GM18511 (cell line): Measurements from ENCODE around the gene CDKAL1.
"Not testable (repeated sequence)": the region's sequence is repeated elsewhere in the genome, so short reads cannot be mapped to it uniquely, and the experiment has no call there.

Experiments
- ATAC-seq: cut with Tn5 transposase; IDR thresholded peaks from one replicate; pipeline ENCODE4 v1.9.1; 2021; ENCODE audit warnings: mild to moderate bottlenecking, moderate library complexity; ENCODE audit not compliant: unreplicated experiment

Gene CDKAL1

DNA sequence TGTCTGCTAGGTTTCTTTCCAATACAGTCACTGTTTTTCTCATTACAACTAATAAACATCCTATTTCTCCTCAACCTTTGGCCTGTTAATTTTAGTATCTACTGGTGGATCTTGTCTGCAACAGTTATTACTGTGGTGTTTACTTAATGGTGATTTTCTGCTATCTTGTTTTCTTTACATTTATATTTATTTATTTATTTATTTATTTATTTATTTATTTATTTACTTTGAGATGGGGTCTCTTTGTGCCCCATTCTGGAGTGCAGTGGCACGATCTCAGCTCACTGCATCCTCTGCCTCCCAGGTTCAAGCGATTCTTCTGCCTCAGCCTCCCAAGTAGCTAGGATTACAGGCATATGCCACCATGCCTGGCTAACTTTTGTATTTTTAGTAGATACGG lies 15.1 kb downstream of the CDKAL1 start:
- ATAC-seq = not testable (repeated sequence)

DNA sequence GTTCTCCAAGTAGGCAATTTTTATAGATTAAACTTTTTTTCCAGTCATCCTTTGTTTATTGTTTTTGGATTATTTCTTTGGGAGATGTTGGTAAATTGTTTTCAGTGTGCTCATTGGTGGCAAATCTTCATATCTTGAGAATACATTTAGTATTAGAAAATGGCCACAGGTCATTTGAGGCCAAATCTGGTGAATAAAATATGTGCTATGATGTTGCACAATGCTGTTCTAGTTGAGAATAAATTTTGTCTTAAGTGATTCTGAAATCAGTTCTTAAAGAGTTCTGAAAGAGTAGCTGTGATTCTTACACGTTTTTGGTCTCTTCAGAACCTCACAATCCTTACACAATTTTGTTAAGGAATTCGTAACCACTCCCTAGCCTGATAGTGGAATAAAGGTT lies 20.1 kb downstream of the CDKAL1 start:
- no peak for ATAC-seq

DNA sequence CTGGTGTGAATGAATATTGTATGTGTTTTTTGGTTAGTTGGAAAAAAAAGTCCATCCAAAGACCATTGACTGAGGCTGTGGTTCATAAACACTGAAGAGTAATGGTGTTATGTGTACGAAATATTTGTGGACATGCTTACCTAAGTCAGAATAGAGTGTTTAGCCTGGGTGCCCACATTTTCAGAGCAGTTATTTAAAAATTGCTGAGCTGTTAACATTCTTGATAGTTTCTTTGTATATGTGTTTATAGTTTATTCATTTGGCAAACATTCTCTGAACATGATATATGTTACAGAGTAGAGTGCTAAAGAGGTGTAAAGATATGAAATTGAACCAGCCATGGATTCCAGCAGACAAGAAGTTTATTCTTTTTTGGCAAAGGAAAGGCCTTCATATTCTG lies 20.6 kb downstream of the CDKAL1 start:
- ATAC-seq = no peak

DNA sequence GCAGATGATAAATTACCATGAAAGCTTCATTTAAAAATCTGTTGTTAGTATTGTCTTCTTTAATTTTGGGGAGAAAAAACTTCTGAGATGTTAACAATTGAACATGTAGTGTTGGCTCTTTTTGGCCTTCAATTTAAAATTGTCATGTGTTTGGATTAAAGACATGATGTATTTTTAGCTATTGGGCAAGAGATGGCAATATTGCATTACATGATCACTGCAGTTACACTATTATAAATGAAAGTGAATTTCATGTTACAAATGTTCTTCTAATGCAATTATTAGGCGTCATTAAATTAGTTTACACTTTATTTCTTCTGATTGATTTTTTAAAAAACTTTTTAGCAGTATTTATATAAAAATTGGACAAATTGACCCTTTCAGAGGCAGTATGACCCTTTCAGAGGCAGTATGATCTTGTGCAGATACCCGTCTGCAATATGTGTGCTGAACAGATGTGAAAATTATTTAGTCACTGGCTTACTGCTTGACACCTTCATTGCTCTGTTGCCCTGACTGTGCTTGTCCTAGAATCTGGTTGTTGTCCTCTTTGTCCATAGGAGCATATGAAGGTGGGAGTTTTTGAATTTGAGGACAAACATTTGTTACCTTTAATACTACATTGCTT lies 25.8 kb downstream of the CDKAL1 start:
- no peak for ATAC-seq

DNA sequence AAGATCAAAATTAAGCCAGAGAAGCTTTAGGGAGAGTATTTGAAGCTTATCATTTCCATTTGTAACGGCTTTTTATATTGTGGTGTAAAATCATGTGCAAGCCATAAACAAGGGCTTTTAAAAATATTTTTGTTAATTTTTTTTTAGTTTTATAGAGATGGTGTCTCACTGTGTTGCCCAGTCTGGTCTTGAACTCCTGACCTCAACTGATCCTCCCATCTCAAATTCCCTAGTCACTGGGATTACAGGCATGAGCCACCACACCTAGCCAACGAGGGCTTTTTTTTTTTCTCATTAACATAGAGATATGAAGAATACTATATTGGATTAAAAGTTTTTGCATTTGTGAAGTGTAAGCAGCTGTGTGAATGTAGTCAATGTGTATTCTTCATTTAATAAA lies 29.1 kb downstream of the CDKAL1 start:
- ATAC-seq = no peak

DNA sequence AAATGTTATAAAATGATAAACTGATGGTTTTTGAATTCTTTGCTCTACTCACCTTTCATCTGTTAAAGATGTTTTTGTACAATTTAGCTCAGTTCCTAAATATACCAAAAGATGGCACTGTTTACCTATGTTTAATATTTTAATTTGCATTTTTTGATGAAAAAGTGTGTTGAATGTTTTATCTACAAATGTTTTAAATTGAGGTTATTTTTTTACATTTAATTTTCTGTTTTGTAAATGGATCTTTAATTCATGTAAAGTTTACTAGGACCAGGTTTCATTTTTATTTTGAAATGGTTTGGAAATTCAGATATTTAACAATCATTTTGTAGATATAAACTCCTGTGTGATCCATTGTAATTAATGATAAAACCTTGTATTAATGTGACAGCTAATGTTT lies 30.0 kb downstream of the CDKAL1 start:
- no peak for ATAC-seq

DNA sequence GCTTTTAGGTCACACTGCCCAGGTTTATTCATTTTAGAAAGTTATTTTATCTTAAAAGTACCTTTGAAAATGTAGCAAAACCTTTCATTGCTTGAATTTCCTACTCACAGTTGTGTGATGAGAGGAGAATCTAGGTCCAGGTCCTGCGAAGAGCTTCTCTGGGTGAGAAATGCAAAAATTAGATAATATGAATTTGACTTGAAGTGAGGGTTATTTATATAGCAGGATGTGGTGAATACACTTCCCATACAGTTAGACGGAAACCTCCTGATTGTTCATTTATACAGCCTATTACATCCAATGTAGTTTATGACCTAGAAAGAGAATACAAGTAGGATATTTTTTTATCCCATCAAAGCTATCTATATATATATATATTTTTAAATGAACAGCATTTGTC lies 30.5 kb downstream of the CDKAL1 start:
- ATAC-seq = peak; percentile 77

DNA sequence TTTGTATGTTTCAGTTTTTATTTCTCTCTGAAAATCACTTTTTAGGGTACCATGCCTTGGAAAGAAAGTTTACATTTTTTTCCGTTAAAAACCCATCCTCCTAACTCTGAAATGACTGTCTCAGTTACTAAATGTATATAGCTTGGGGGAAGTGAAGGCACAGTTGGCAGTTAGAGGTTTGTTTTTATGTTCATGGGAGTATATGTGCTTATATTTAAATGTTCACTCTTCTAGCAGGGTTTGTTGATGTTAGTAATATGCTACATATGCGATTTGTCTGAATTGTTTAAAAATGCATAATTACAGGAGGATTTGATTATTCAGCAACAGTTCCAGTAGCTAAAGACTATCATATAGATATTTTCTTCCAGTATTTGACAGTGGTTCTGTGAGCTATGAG lies 31.1 kb downstream of the CDKAL1 start:
- ATAC-seq = peak; percentile 51

DNA sequence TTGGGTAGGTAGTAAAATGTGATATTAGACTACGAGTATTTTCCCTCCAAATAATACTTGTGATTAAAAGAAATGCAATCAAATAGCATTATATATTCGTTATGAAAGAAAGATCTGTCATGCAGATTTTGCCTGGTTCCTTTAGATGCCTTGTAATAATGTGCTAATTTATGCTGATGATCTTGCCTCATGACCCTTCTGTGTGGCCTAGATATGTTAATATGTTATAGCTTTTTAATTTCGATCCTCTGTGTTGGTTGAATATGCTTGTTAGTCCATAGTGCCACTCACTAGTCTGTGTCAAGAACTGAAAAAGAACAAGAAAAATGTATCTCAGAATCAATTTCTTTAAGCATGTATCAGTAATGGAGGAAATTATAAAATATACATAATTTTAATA lies 31.9 kb downstream of the CDKAL1 start:
- no peak for ATAC-seq

DNA sequence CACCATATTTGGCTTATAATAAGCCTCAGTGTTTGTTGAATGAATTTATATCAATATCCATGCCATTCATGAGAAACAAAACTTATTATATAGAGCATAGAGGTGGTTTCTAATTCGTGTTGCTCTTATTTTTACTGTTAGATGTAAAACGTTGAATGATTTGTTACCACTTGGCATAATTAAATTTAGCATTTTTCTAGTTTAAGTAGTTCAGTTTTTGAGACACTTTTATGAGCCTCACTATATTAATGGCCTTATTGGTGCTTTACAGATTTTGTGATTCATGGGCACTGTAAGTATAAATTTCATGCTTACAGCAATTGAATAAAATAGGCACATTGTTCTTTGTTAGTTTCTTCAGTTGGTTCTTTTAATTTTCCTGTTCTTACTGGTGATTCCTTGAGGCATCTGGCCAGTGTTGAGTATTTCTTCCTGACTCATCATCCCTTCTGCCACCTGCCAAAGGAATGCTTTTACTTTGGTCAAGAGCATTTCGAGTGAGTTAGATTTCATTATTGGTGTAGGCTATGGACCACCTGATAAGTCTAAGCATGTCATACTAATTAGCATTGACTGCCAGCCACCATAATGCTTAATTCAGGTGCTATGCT lies 34.8 kb downstream of the CDKAL1 start:
- no peak for ATAC-seq

DNA sequence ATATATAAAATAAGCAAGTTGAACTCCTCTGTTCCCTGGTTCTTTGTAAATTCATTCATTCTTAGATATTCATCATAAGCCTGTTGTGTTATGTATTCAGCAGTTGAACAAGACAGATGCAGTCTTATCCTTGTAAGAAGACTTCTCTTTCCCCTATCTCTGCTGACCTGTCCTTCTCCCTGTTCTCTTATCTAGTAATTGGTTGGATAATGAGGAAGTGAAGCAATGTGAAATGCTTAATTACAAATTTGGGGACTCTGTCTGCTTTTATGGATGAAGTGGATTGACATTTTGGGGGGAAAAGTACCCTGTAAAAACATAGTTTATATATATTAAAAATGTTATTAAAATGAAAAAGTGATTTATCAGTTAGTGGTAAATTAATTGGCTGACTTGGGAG lies 37.0 kb downstream of the CDKAL1 start:
- no peak for ATAC-seq

DNA sequence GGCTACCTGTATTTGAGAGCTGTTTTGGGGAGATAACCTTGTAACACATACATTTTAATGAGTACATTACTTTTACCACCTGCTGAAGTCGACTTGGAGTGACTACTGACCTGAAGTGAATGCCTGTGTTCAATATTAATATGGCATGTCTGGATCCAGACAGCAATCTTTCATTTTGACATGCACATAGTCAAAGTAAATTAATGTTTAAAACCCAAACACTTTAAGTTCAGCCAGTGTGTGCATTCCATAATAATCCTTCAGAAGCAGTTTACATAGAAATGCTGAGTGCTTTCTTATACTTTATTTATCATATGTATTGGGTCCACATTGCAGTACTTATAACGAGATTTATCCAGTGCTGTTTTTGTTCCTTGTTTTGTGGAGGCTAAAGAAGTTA lies 38.0 kb downstream of the CDKAL1 start:
- no peak for ATAC-seq

DNA sequence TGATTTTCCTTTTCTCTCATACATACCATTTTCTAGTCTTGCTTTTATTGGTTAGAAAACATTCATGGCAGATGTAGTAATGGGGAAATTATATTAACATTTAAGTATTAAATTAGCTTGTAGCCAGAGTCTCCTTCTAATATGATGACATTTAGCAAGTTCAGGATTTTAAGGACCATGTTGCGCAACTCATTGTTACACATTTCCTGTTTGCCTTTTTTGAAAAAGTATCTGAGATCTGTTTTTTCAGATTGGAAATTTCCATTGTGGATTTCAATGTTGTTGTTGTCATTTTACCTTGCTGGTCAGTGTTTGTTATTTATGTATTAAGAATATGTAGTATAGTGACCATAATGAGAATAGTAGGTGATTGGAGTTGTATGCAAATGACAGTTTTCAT lies 38.7 kb downstream of the CDKAL1 start:
- no peak for ATAC-seq

DNA sequence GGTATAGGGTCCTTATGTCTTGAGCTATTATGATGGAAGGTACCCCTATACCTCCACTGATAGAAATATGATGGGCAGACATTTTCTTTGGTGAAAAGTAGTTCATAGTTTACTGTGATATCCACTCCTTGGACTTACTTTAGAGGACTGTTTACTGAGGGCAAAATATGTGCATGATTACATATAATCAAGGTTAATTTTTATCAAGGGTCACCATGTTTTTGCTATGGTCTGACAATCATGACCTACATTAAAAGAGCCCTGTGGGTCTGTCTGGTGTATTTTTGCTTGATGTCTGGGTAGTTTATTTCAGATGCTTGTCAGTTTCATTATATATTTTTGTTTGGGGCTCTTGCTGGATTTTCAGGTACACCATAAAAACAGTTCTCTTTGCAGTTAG lies 40.1 kb downstream of the CDKAL1 start:
- no peak for ATAC-seq

DNA sequence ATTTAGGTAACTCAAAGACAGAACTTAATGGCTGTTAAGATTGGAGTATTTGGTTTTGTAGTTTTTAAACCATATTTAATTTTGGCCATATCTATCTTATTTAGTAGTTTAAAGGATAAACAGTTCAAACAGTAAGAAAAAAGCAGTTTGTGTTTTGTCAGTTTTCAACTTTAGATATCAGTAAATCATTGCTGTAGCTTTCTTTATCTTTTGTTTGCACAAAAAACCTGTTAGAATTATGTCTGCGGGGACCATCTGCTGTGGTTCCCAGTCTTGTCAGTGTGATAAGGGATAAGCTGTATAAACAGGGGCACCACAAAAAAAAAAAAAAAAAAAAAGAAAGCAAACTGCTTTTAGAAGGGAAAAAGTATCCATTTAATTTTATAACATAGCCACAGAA lies 40.9 kb downstream of the CDKAL1 start:
- ATAC-seq = no peak

DNA sequence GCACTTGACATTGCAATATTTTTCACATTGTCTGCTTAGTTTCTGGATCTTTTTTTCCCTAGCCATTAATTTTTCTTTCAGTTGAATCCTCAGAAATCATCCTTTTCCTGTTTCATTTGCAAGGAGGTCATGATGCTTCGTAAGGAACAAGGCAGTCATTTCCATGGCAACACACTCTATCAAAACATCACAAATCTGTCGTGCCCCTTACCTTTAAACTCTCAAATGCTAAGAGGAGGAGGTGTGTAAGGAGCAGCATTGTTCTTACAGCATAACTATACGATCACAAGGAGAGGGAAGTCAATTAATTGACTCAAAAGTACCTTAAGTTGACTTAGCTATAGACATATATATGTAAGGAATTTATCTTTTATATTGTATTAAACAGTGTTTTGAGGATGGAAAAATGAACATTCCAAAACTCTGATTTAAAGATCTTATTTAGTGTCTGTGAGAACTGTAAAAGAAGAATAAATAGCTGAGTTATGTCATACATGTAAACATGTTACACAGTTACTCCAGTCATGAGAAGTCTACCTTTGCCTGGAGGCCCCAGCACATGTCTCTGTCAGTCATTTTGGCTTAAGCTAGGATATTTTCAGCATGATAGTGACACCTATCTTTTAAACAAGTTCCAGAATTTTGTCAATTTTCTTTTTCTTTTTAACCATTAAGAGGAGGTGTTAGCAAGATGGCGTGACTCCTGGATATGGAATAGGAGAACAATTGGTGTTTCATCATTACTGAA lies 41.6 kb downstream of the CDKAL1 start:
- ATAC-seq = no peak

DNA sequence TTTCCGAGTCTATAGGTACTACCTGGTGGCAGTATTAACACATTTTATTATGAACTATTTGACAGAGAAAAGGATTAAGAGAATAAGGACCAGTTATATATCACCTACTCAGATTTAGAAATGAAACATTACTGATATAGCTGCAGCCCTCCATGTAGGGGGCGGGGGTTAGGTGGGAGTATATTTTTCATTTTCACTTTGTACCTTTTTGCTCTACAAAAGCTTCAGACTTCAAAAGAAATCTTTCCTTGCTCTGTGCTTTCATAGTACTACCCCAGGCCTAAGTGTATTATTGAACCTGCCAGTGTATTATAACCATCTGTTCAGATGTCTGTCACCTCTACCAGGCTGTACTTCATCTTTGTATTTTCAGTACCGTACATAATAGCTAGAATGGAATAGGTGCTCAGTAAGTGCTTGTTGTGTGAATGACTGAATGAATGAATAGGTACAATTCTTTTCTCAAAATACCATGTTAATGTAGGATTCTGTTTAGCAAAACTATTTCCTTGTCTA lies 43.0 kb downstream of the CDKAL1 start:
- no peak for ATAC-seq

DNA sequence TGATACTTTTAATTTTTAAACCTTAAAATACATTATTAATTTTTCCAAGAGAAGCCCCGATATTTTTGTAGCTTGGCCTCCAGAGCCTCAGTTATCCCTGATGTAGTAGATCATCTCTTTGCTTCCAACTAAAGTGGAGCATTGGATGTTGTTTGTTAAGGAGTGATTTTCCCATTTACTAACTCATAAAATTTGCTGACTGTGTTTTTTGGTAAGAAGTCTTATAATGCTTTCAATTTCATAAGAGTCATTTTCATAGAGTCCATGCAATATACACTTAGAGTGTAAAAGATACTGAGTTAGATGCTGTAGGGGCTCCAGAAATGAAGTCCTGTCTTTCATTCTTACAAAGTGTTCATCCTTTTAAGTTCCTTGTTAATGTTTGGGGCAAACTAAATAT lies 46.8 kb downstream of the CDKAL1 start:
- ATAC-seq = no peak

DNA sequence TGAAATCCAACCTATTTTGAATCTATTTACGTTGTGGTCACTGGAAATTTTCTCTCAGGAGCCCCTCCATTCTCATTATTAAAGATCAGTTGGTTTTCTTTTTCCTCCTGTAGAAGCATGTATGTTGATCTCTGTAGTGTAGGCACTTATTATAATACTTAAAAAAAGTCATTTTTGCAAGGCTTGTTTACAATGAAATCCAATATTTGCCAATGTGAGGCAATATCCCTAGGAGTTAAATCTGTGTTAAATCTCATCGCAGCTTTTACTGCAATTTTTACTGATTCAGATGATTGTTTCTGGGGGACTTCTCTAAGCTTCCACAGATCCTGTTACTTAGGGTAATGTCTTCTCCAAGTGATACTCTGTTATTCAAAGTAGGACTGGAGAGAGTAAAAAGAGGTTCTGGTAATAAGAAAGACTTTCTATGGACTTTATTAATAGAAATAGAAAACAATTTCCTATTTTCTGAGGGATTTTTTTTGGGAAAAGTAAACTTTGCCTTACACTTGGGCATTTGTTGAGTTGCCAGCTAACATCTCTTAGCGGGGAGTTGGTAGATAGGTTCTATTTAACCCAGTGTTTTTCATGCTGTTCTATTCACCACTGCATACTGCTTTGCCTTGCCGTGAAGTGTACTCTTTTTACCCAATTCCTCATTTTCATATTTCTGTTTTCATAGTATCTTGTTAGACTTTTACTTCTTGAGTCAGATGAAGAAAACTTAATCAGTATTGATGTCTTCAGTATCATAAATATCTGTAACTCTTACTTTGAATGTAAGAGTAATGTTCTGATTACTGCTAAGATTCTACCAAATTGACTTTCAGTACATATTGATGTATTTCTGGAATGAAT lies 48.6 kb downstream of the CDKAL1 start:
- ATAC-seq = no peak

DNA sequence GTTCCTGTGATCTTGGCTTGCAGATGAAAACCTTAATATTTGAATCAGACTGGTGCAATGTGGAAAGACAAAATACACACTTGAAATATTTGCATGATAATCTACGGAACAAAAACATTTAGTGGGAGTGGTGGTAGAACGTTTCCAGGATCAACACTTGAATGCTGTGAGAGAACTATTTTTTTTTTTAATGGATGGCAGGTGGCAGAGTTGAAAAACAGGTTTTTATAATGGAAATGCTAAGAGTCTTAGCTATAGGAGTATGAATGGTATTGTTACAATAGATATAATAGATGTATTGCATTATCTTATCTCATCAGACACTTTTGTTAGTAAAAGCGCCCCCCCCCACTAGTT lies 49.2 kb downstream of the CDKAL1 start:
- no peak for ATAC-seq

DNA sequence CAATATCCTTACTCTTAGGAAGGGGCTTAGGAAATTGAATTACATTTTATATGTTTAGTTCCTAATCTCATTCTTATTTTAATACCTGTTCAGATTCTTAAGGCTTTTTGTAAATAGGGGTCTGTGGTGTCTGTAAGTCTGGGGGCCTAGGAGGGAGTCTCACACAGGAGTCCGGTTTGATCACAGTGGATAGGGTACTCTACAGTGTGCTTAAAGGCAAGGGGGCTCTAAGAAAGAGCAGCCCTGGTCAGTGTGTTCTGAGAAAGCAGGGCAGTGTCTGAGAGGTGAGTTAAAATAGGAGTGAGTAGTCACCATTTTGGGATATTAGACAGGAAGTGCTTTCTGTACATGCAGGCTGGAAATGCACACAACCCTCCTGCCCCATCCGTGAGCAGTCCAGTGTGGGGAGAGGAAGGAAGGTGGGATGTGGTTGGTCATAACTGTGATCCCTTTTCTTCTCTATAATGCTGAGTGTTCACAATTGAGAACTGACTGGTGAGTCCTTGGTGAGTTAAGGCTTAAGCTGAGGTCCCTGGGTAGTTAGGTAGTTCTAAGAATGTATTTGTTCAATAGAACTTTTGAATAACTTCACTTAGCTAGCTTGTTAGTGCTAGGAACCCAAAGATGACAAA lies 50.0 kb downstream of the CDKAL1 start:
- no peak for ATAC-seq
